H1 (cell line): ENCODE data around the gene PPP3CB.

Experiments
- ATF3 ChIP-seq: IDR thresholded peaks from 2 replicates; pipeline ENCODE4 v1.6.1; 2011; ENCODE audit warnings: low read depth, mild to moderate bottlenecking, low read length; ENCODE audit not compliant: insufficient read depth
- BRCA1 ChIP-seq: IDR thresholded peaks from 2 replicates; pipeline ENCODE4 v1.6.1; 2012; ENCODE audit warnings: low read depth, low read length, improper control_type of control experiment
- CHD1 ChIP-seq: IDR thresholded peaks from 2 replicates; pipeline ENCODE4 v1.6.1; 2012; ENCODE audit warnings: low read depth, low read length, improper control_type of control experiment
- CHD2 ChIP-seq: IDR thresholded peaks from 2 replicates; pipeline ENCODE4 v1.6.1; 2012; ENCODE audit warnings: low read length, improper control_type of control experiment
- CTCF ChIP-seq, 3 experiments: IDR thresholded peaks; 1 replicate in 2 of 3; 2 replicates in 1 of 3; pipeline versions ENCODE4 v1.5.1 to v1.6.1; 2011; ENCODE audit warnings: low read length in 3 of 3, mild to moderate bottlenecking in 3 of 3, inconsistent platforms in 2 of 3, low read depth in 1 of 3, moderate library complexity in 1 of 3; ENCODE audit not compliant: insufficient read depth in 1 of 3; ENCODE audit errors: control extremely low read depth in 1 of 3
- GABPA ChIP-seq: IDR thresholded peaks from 2 replicates; pipeline ENCODE4 v1.6.1; 2011; ENCODE audit warnings: mild to moderate bottlenecking, low read length, moderate library complexity, borderline replicate concordance; ENCODE audit not compliant: insufficient read depth
- MAX ChIP-seq: IDR thresholded peaks from 2 replicates; pipeline ENCODE4 v1.6.1; 2012; ENCODE audit warnings: inconsistent platforms
- POLR2A ChIP-seq, 2 experiments: IDR thresholded peaks; 1 replicate in 1 of 2; 2 replicates in 1 of 2; pipeline ENCODE4 v1.6.1; 2011; ENCODE audit warnings: low read depth in 2 of 2, low read length in 2 of 2, mild to moderate bottlenecking in 2 of 2; ENCODE audit errors: control extremely low read depth in 1 of 2
- POLR2AphosphoS5 ChIP-seq: IDR thresholded peaks from 2 replicates; pipeline ENCODE4 v1.6.1; 2011; ENCODE audit warnings: low read depth, low read length
- RAD21 ChIP-seq, 2 experiments: IDR thresholded peaks in 1 of 2; conservative IDR thresholded peaks in 1 of 2; 2 replicates each; pipeline ENCODE4 v1.6.1; 2011; ENCODE audit warnings: low read depth in 2 of 2, low read length in 2 of 2, improper control_type of control experiment in 1 of 2, inconsistent platforms in 1 of 2, mild to moderate bottlenecking in 1 of 2, moderate library complexity in 1 of 2
- SRF ChIP-seq: IDR thresholded peaks from 2 replicates; pipeline ENCODE4 v1.6.1; 2011; ENCODE audit warnings: mild to moderate bottlenecking, low read depth, low read length, moderate library complexity
- ZNF274 ChIP-seq: IDR thresholded peaks from 2 replicates; pipeline ENCODE4 v1.7.0; 2012; ENCODE audit warnings: low read length, borderline replicate concordance; ENCODE audit errors: extremely low read depth
- TF ChIP-seq, protein P1 (sequence below): IDR thresholded peaks from 2 replicates; pipeline ENCODE4 v1.6.1; 2011; ENCODE audit warnings: low read length, improper control_type of control experiment

DNA sequence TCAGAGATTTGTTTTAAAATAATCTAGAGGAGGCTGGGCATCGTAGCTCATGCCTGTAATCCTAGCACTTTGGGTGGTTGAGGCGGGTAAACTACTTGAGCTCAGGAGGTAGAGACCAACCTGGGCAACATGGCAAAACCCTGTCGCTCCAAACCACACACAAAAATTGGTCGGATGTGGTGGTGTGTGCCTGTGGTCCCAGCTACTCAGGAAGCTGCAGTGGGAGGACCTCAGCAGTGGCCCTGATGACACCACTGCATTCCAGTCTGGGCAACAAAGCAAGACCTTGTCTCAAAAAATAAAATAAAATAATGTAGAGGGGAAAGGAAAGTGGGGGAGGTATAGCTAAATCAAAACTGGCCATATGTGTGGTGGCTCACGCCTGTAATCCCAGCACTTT, 13.9 kb upstream of the PPP3CB start:
- no peak for TF ChIP-seq MAX
- no peak for TF ChIP-seq CTCF (IDR thresholded peaks at IDR 0.05; ENCODE audit: control extremely low read depth in 1 of 3, insufficient read depth in 1 of 3, low read depth in 1 of 3, low read length in 3 of 3)
- TF ChIP-seq POLR2A (IDR thresholded peaks at IDR 0.05; ENCODE audit: control extremely low read depth in 1 of 2, low read depth in 2 of 2, low read length in 2 of 2) = no peak
- TF ChIP-seq CHD1 = no peak
- no peak for TF ChIP-seq ZNF274
- no peak for TF ChIP-seq ATF3
- TF ChIP-seq POLR2AphosphoS5 = no peak
- TF ChIP-seq CHD2 = no peak
- TF ChIP-seq SRF = no peak
- TF ChIP-seq RAD21 (IDR thresholded peaks at IDR 0.05 in 1 of 2, conservative IDR thresholded peaks at IDR 0.05 in 1 of 2; ENCODE audit: low read depth in 2 of 2, low read length in 2 of 2) = no peak
- TF ChIP-seq GABPA = no peak
- TF ChIP-seq, protein P1, sequence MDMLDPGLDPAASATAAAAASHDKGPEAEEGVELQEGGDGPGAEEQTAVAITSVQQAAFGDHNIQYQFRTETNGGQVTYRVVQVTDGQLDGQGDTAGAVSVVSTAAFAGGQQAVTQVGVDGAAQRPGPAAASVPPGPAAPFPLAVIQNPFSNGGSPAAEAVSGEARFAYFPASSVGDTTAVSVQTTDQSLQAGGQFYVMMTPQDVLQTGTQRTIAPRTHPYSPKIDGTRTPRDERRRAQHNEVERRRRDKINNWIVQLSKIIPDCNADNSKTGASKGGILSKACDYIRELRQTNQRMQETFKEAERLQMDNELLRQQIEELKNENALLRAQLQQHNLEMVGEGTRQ = no peak
- TF ChIP-seq BRCA1 = no peak
